K562 (cell line): ENCODE measurements around the gene CUX1. TPM values are rescaled to one million over a fixed set of nuclear protein-coding genes. Genes with fewer than 3 reads are reported as not detected.

Experiments
- ATAC-seq: fragments of 200-7000 bp; cut with Tn5 transposase; 3 replicates; pipeline ENCODE4 v1.9.1; 2020; ENCODE audit warnings: moderate library complexity
- BruUV-seq: library from RNA; stranded (reverse); fragments of 400-500 nt; replicated peaks from 2 replicates; lab custom pipeline; 2021; lab: Mats Ljungman, UMichigan
- CTCF ChIA-PET: fragments of 300-600 bp; formaldehyde crosslinking; extraction: SDS; loops from one replicate; lab custom pipeline; 2021; ENCODE audit warnings: low intra/inter-chr PET ratio; lab: Yijun Ruan, JAX
- POLR2A ChIA-PET: fragments of 300-600, 350-650 bp; sonication (Branson Sonifier 250); formaldehyde crosslinking; extraction: SDS; loops from one replicate; lab custom pipeline; 2021; ENCODE audit warnings: antibody characterized with exemption, inconsistent platforms; lab: Yijun Ruan, JAX
- DNase-seq, 4 experiments: peaks; one replicate each; pipeline versions ENCODE4 v3.0.0 to v3.0.0-alpha.2; 2011 to 2018; ENCODE audit warnings: low spot score in 3 of 4, mixed read lengths in 3 of 4; ENCODE audit errors: extremely low read depth in 1 of 4
- FAIRE-seq: peaks from 2 replicates; lab custom pipeline; 2011; peaks lifted over from hg19 to GRCh38; lab: Jason Lieb, UNC
- H2AFZ ChIP-seq: 2 replicates; pipeline ENCODE4 v1.6.0; 2011; ENCODE audit warnings: low read depth, low read length, control low read depth, inconsistent platforms
- H3K27ac ChIP-seq: fragments of 200-600 bp; 3 replicates; pipeline ENCODE4 v1.8.0; 2011; ENCODE audit warnings: low read depth, mild to moderate bottlenecking, control low read depth, inconsistent platforms, low read length, moderate library complexity, mixed read lengths; ENCODE audit errors: extremely low read depth
- H3K27me3 ChIP-seq, 2 experiments: fragments of 300-600 bp in 1 of 2; 2 replicates in 1 of 2; 3 replicates in 1 of 2; pipeline versions ENCODE4 v1.6.0 to v1.8.0; 2011; ENCODE audit warnings: inconsistent platforms in 2 of 2, low read length in 2 of 2, mild to moderate bottlenecking in 1 of 2, mixed read lengths in 1 of 2, moderate library complexity in 1 of 2; ENCODE audit not compliant: control insufficient read depth in 2 of 2, insufficient read depth in 2 of 2
- H3K36me3 ChIP-seq: fragments of 300-600 bp; 3 replicates; pipeline ENCODE4 v1.8.0; 2011; ENCODE audit warnings: mild to moderate bottlenecking, low read length, inconsistent platforms; ENCODE audit not compliant: control insufficient read depth, insufficient read depth
- H3K4me1 ChIP-seq, 2 experiments: fragments of 200-600 bp in 1 of 2; replicated peaks in 1 of 2; 2 replicates in 1 of 2; 3 replicates in 1 of 2; pipeline versions ENCODE4 v1.5.1 to v1.8.0; 2011; ENCODE audit warnings: inconsistent platforms in 2 of 2, low read length in 2 of 2, mild to moderate bottlenecking in 1 of 2, mixed read lengths in 1 of 2, moderate library complexity in 1 of 2; ENCODE audit not compliant: control insufficient read depth in 2 of 2, insufficient read depth in 2 of 2
- H3K4me2 ChIP-seq: 2 replicates; pipeline ENCODE4 v1.6.1; 2011; ENCODE audit warnings: low read length, control low read depth, inconsistent platforms, mixed read lengths; ENCODE audit not compliant: insufficient read depth
- H3K4me3 ChIP-seq: fragments of 200-600 bp; sonication (generic), shearing (Covaris generic); 2 replicates; pipeline ENCODE4 v1.5.1; 2016; ENCODE audit warnings: control low read depth, inconsistent platforms
- H3K79me2 ChIP-seq: fragments of 200-600 bp; 3 replicates; pipeline ENCODE4 v1.8.0; 2011; ENCODE audit warnings: low read length, inconsistent platforms; ENCODE audit not compliant: control insufficient read depth, insufficient read depth
- H3K9ac ChIP-seq, 2 experiments: 2 replicates each; pipeline versions ENCODE4 v1.6.0 to v1.6.1; 2011; ENCODE audit warnings: low read depth in 2 of 2, low read length in 2 of 2, control low read depth in 1 of 2, inconsistent platforms in 1 of 2, mild to moderate bottlenecking in 1 of 2, mixed read lengths in 1 of 2; ENCODE audit not compliant: insufficient read depth in 1 of 2
- H3K9me1 ChIP-seq: one replicate; pipeline ENCODE4 v1.6.0; 2011; ENCODE audit warnings: inconsistent platforms, mild to moderate bottlenecking, low read length, moderate library complexity; ENCODE audit not compliant: control insufficient read depth, insufficient read depth
- H3K9me3 ChIP-seq: replicated peaks from 2 replicates; pipeline ENCODE4 v1.5.1; 2011; ENCODE audit warnings: low read depth, low read length, inconsistent platforms; ENCODE audit not compliant: control insufficient read depth, insufficient read depth
- H4K20me1 ChIP-seq: replicated peaks from 2 replicates; pipeline ENCODE4 v1.6.1; 2011; ENCODE audit warnings: low read length, inconsistent platforms, mixed read lengths; ENCODE audit not compliant: control insufficient read depth, insufficient read depth
- EGR1 ChIP-seq: fragments of 450-650 bp; conservative IDR thresholded peaks from 2 replicates; pipeline ENCODE4 v1.6.1; 2017; ENCODE audit warnings: mild to moderate bottlenecking
- EHMT2 ChIP-seq: fragments of 450-650 bp; IDR thresholded peaks from 2 replicates; pipeline ENCODE4 v1.6.1; 2018; ENCODE audit warnings: antibody characterized with exemption
- HDAC1 ChIP-seq, 2 experiments: fragments of 450-650 bp; IDR thresholded peaks; 2 replicates each; pipeline ENCODE4 v1.6.1; 2016 to 2017; ENCODE audit warnings: inconsistent platforms in 1 of 2, mild to moderate bottlenecking in 1 of 2, moderate library complexity in 1 of 2
- HSF4 ChIP-seq: fragments of 250-450 bp; sonication (Bioruptor Pico); IDR thresholded peaks from 2 replicates; pipeline ENCODE4 v2.1.2; 2022; ENCODE audit warnings: mild to moderate bottlenecking, moderate library complexity, borderline replicate concordance
- OTX1 ChIP-seq: fragments of 450-650 bp; formaldehyde crosslinking; IDR thresholded peaks from 2 replicates; pipeline ENCODE4 v1.4.0; 2022; ENCODE audit warnings: mild to moderate bottlenecking
- PHF8 ChIP-seq: fragments of 200-600 bp; sonication (generic); IDR thresholded peaks from 2 replicates; pipeline ENCODE4 v1.6.1; 2012; ENCODE audit warnings: mixed run types, mild to moderate bottlenecking, inconsistent platforms, low read length, moderate library complexity, borderline replicate concordance
- RCOR1 ChIP-seq, 2 experiments: IDR thresholded peaks; 2 replicates each; pipeline ENCODE4 v1.6.1; 2012; ENCODE audit warnings: low read depth in 2 of 2, low read length in 2 of 2, borderline replicate concordance in 1 of 2, improper control_type of control experiment in 1 of 2
- YBX1 ChIP-seq: fragments of 450-650 bp; IDR thresholded peaks from 2 replicates; pipeline ENCODE4 v1.7.1; 2016; ENCODE audit warnings: mild to moderate bottlenecking
- WGBS: fragments of 100-300 bp; shearing (Covaris generic); methylation state at CpG from one replicate; pipeline ENCODE4 v1.1.6; 2016; ENCODE audit warnings: low coverage, mixed read lengths; ENCODE audit not compliant: insufficient coverage; ENCODE audit errors: missing lambda C conversion rate; 5-methylcytosine and 5-hydroxymethylcytosine counted together
- in situ Hi-C: fragments of 300-500 bp; cut with MboI; formaldehyde crosslinking; loops from 4 replicates; pipeline ENCODE4 v1.15.0; 2018; ENCODE audit warnings: inconsistent platforms, mixed read lengths
- intact Hi-C: fragments of 100-400 bp; cut with micrococcal nuclease; formaldehyde crosslinking; loops from 2 replicates; pipeline ENCODE4 v1.14.2; 2022
- polyA plus RNA-seq, 8 experiments: library from polyadenylated mRNA; depleted of rRNA in 4 of 8; stranded (reverse) in 5 of 8; unstranded in 3 of 8; fragments of >200 nt; fragmentation: Nextera tagmentation in 2 of 8; fragmentation: Illumina TruSeq in 1 of 8; extraction: Ambion mirVana in 2 of 8; extraction: Trizol in 1 of 8; gene quantifications; 2 replicates each; pipeline versions ENCODE4 v1.2.1 to v1.2.3, GENCODE V29; 2011 to 2014; ENCODE audit warnings: inconsistent platforms in 1 of 8, missing spikeins in 1 of 8
- total RNA-seq, 7 experiments: library from RNA; depleted of rRNA in 6 of 7; stranded (reverse); fragments of >200 nt in 6 of 7; fragmentation: Illumina TruSeq in 2 of 7; extraction: Trizol in 2 of 7; gene quantifications; 2 replicates each; pipeline versions ENCODE4 v1.2.1 to v1.2.3, GENCODE V29; 2011 to 2021; ENCODE audit warnings: low replicate concordance in 1 of 7
- TF ChIP-seq, protein P1 (sequence below): fragments of 450-650 bp; conservative IDR thresholded peaks from 2 replicates; pipeline ENCODE4 v1.6.1; 2016; ENCODE audit warnings: missing genetic modification characterization, low read depth, mild to moderate bottlenecking, missing compliant biosample characterization, moderate library complexity

Gene CUX1
- total and polyA plus RNA-seq, 9 of the 15 experiments (the other 6 are each of a cell fraction or from before 2014, with no cell fraction given) = 3.6 to 55.3 (median 25.2) TPM

DNA sequence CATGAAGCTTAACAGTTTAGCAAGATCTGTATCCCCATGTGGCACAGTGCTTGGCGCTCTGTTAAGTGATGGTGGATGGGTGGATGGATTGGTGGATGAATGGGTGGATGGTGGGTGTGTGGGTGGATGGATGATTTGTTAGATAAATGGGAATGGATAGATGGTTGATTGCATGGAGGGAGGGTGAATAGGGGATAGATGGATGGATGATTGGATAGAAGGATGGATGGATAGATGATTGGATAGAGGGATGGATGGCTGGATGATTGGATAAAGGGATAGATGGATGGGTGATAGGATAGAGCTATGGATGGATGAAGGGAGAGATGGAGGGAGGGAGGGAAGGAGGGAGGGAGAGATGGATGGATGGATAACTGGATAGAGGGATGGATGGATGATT, 229.7 kb downstream of the CUX1 start:
- Histone ChIP-seq H3K4me3 (no peak overlapping the region), H3K79me2 (no peaks in the 10 kb centered on the region), H3K9me1 (no peaks in the 10 kb centered on the region), H3K27me3 (no peaks in the 10 kb centered on the region), H3K4me1 (peaks cover 0 to 4% of the 10 kb centered on the region in 2 experiments; a peak in 2 of 5 replicates), H4K20me1 (peaks cover 7% of the 10 kb centered on the region), H3K4me2 (no peak overlapping the region), H3K9me3 (no peaks in the 10 kb centered on the region), H3K36me3 (no peaks in the 10 kb centered on the region), H3K27ac (no peak overlapping the region), H3K9ac (no peak overlapping the region), H2AFZ (no peak overlapping the region)
- FAIRE-seq (no peak), ATAC-seq (no peak), DNase-seq (no peak)
- TF ChIP-seq, protein P1, sequence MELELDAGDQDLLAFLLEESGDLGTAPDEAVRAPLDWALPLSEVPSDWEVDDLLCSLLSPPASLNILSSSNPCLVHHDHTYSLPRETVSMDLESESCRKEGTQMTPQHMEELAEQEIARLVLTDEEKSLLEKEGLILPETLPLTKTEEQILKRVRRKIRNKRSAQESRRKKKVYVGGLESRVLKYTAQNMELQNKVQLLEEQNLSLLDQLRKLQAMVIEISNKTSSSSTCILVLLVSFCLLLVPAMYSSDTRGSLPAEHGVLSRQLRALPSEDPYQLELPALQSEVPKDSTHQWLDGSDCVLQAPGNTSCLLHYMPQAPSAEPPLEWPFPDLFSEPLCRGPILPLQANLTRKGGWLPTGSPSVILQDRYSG (tag) = no peak
- TF ChIP-seq YBX1 (0 out of 2 replicates have a peak, but pooled peaks have one; percentile 54), OTX1 (CRISPR knock-in tag) (no peak), HDAC1 (IDR thresholded peaks at IDR 0.05) (peak in 1 of 2 experiments; percentile 25; a peak in 1 of 4 replicates), EHMT2 (0 out of 2 replicates have a peak, but pooled peaks have one; percentile 22), EGR1 (peak; percentile 16), HSF4 (CRISPR knock-in tag) (no peak), RCOR1 (IDR thresholded peaks at IDR 0.05; ENCODE audit: borderline replicate concordance in 1 of 2, low read depth in 2 of 2, low read length in 2 of 2) (no peak), PHF8 (no peak)
- intact Hi-C loops = no loop called here
- 88% methylated on average over 1 of the region's 1 CpG for WGBS
- in situ Hi-C loops = no loop called here
- POLR2A ChIA-PET = no interaction called here
- no TSS peak for BruUV-seq
- CTCF ChIA-PET = no interaction called here
